Stimulated activated CD4-positive, alpha-beta T cell treated with anti-CD3 and anti-CD28 coated beads, Interleukin-15, amount 100 ng/mL, for 24 hours (primary cell): Measurements from ENCODE around the gene S100A12.
"Not testable (repeated sequence)": the region's sequence is repeated elsewhere in the genome, so short reads cannot be mapped to it uniquely, and the experiment has no call there.

Experiments used
- DNase-seq: peaks from one replicate; pipeline ENCODE4 v3.0.0-alpha.2; 2020

S100A12 gene

GRCh38 chr1:153349363-153350320, 25.8 kb downstream of the S100A12 start:
- no peak for DNase-seq

GRCh38 chr1:153348511-153349362, 26.7 kb downstream of the S100A12 start, which contains the start of gene PGLYRP4:
TSS of gene PGLYRP4 (minus strand) at chr1:153348841. CDS start at chr1:153347932, 909 bp downstream.
- DNase-seq = no peak

GRCh38 chr1:153347856-153348255, 27.6 kb downstream of the S100A12 start:
- no peak for DNase-seq

GRCh38 chr1:153347049-153347448, 28.4 kb downstream of the S100A12 start:
- not testable (repeated sequence) for DNase-seq

- DNase-seq = no peak
Observed at GRCh38 chr1:153346077-153346723, 29.2 kb downstream of the S100A12 start.

GRCh38 chr1:153345187-153346076, 30.0 kb downstream of the S100A12 start:
- DNase-seq = no peak

GRCh38 chr1:153344718-153345025, 30.7 kb downstream of the S100A12 start:
- DNase-seq = no peak

- no peak for DNase-seq
Observed at GRCh38 chr1:153343811-153344717, 31.4 kb downstream of the S100A12 start.

- no peak for DNase-seq
Observed at GRCh38 chr1:153343040-153343681, 32.3 kb downstream of the S100A12 start.

- no peak for DNase-seq
Observed at GRCh38 chr1:153342178-153342577, 33.2 kb downstream of the S100A12 start.

- DNase-seq = no peak
Observed at GRCh38 chr1:153341431-153341934, 33.9 kb downstream of the S100A12 start.

- DNase-seq = no peak
Observed at GRCh38 chr1:153340356-153340755, 35.1 kb downstream of the S100A12 start.

- DNase-seq = no peak
Observed at GRCh38 chr1:153339802-153340201, 35.6 kb downstream of the S100A12 start.

- DNase-seq = no peak
Observed at GRCh38 chr1:153337980-153338853, 37.2 kb downstream of the S100A12 start.

- DNase-seq = no peak
Observed at GRCh38 chr1:153336650-153337049, 38.8 kb downstream of the S100A12 start.

- DNase-seq = no peak
Observed at GRCh38 chr1:153333902-153334301, 41.5 kb downstream of the S100A12 start.

GRCh38 chr1:153324912-153325311, 50.5 kb downstream of the S100A12 start:
- no peak for DNase-seq
